CD14-positive monocyte (primary cell): ENCODE data around the gene SHE. TPM values are rescaled to one million over a fixed set of nuclear protein-coding genes. Genes with fewer than 3 reads are reported as not detected.
A peak's percentile ranks its signal among the peaks of the same experiment; 100 is the strongest.

Experiments
- DNase-seq, 3 donors: peaks; one replicate each; pipeline ENCODE4 v3.0.0-alpha.2; 2011 to 2022
- H2AFZ ChIP-seq: 2 replicates; pipeline ENCODE4 v1.6.0; 2012; ENCODE audit warnings: mild to moderate bottlenecking, low read depth, low read length, inconsistent platforms; ENCODE audit not compliant: insufficient read depth, poor library complexity, severe bottlenecking
- H3K27ac ChIP-seq, 2 donors: 1 replicate in 1 of 2; 2 replicates in 1 of 2; pipeline ENCODE4 v1.5.1; 2012 to 2013; ENCODE audit warnings: low read length in 2 of 2, control low read depth in 1 of 2, inconsistent platforms in 1 of 2, low read depth in 1 of 2, mild to moderate bottlenecking in 1 of 2
- H3K27me3 ChIP-seq, 2 donors: one replicate each; pipeline versions ENCODE4 v1.6.0 to v1.6.1; 2011 to 2013; ENCODE audit warnings: low read length in 2 of 2; ENCODE audit not compliant: control insufficient read depth in 2 of 2, insufficient read depth in 2 of 2
- H3K36me3 ChIP-seq, 2 donors: replicated peaks in 1 of 2; 1 replicate in 1 of 2; 2 replicates in 1 of 2; pipeline versions ENCODE4 v1.5.1 to v1.6.1; 2012 to 2013; ENCODE audit warnings: low read length in 2 of 2, control low read depth in 1 of 2, inconsistent platforms in 1 of 2, mild to moderate bottlenecking in 1 of 2; ENCODE audit not compliant: insufficient read depth in 2 of 2, control insufficient read depth in 1 of 2
- H3K4me1 ChIP-seq, 2 donors: 1 replicate in 1 of 2; 2 replicates in 1 of 2; pipeline versions ENCODE4 v1.5.1 to v1.6.1; 2012 to 2013; ENCODE audit warnings: low read length in 2 of 2, control low read depth in 1 of 2, inconsistent platforms in 1 of 2, mild to moderate bottlenecking in 1 of 2, moderate library complexity in 1 of 2; ENCODE audit not compliant: insufficient read depth in 2 of 2, control insufficient read depth in 1 of 2
- H3K4me2 ChIP-seq: replicated peaks from 2 replicates; pipeline ENCODE3; 2012; ENCODE audit warnings: low read length, moderate library complexity, mild to moderate bottlenecking; ENCODE audit not compliant: poor library complexity, severe bottlenecking; ENCODE audit errors: extremely low read depth
- H3K4me3 ChIP-seq, 3 experiments: fragments of 200-600 bp in 1 of 3; sonication (generic) in 1 of 3; replicated peaks in 1 of 3; 1 replicate in 2 of 3; 2 replicates in 1 of 3; pipeline ENCODE4 v1.5.1; 2011 to 2013; ENCODE audit warnings: low read length in 3 of 3, mild to moderate bottlenecking in 3 of 3, control low read depth in 2 of 3, low read depth in 2 of 3, inconsistent platforms in 1 of 3, moderate library complexity in 1 of 3
- H3K79me2 ChIP-seq: 2 replicates; pipeline ENCODE4 v1.6.0; 2012; ENCODE audit warnings: mild to moderate bottlenecking, control low read depth, inconsistent platforms, low read length, moderate library complexity; ENCODE audit not compliant: insufficient read depth
- H3K9ac ChIP-seq: 2 replicates; pipeline ENCODE4 v1.6.0; 2017; ENCODE audit warnings: low read length, mild to moderate bottlenecking; ENCODE audit not compliant: insufficient read depth, poor library complexity, severe bottlenecking
- H3K9me3 ChIP-seq, 2 donors: replicated peaks in 1 of 2; 1 replicate in 1 of 2; 2 replicates in 1 of 2; pipeline versions ENCODE4 v1.5.1 to v1.6.1; 2012 to 2013; ENCODE audit warnings: low read length in 2 of 2, control low read depth in 1 of 2; ENCODE audit not compliant: control insufficient read depth in 1 of 2, insufficient read depth in 1 of 2
- H4K20me1 ChIP-seq: 2 replicates; pipeline ENCODE4 v1.6.0; 2012; ENCODE audit warnings: mild to moderate bottlenecking, low read length, control low read depth, moderate library complexity; ENCODE audit not compliant: insufficient read depth
- H3K27ac Mint-ChIP-seq, 7 donors: one replicate each; pipeline ENCODE4 v1.8.0; 2020; ENCODE audit warnings: mild to moderate bottlenecking in 7 of 7, mixed read lengths in 7 of 7, moderate library complexity in 6 of 7, inconsistent platforms in 2 of 7
- H3K27me3 Mint-ChIP-seq, 3 donors: one replicate each; pipeline ENCODE4 v1.8.0; 2021 to 2022; ENCODE audit warnings: low read depth in 3 of 3, mild to moderate bottlenecking in 3 of 3, mixed read lengths in 3 of 3, moderate library complexity in 3 of 3, inconsistent platforms in 1 of 3
- H3K36me3 Mint-ChIP-seq, 2 donors: one replicate each; pipeline ENCODE4 v1.8.0; 2020; ENCODE audit warnings: mixed read lengths in 2 of 2, inconsistent platforms in 1 of 2, mild to moderate bottlenecking in 1 of 2
- H3K4me1 Mint-ChIP-seq: one replicate; pipeline ENCODE4 v1.8.0; 2020; ENCODE audit warnings: mild to moderate bottlenecking, mixed read lengths
- H3K4me3 Mint-ChIP-seq, 2 donors: one replicate each; pipeline ENCODE4 v1.8.0; 2020; ENCODE audit warnings: mild to moderate bottlenecking in 2 of 2, mixed read lengths in 2 of 2, moderate library complexity in 1 of 2
- H3K9me3 Mint-ChIP-seq, 7 donors: one replicate each; pipeline ENCODE4 v1.8.0; 2020 to 2022; ENCODE audit warnings: mixed read lengths in 7 of 7, mild to moderate bottlenecking in 6 of 7, moderate library complexity in 6 of 7, inconsistent platforms in 2 of 7
- WGBS: methylation state at CpG from one replicate; pipeline ENCODE4 v1.1.5; 2013; ENCODE audit warnings: missing lambda C conversion rate; ENCODE audit not compliant: insufficient coverage; 5-methylcytosine and 5-hydroxymethylcytosine counted together
- intact Hi-C, 2 donors: fragments of 100-400 bp; cut with micrococcal nuclease; formaldehyde crosslinking; loops; one replicate each; pipeline versions ENCODE4 v1.15.0 to v1.15.1; 2023
- polyA plus RNA-seq, 3 donors: library from polyadenylated mRNA; depleted of rRNA in 1 of 3; unstranded in 2 of 3; stranded (reverse) in 1 of 3; fragments of 300-500 nt in 2 of 3; fragments of >200 nt in 1 of 3; fragmentation: Illumina TruSeq in 2 of 3; gene quantifications; 1 replicate in 2 of 3; 2 replicates in 1 of 3; pipeline ENCODE4 v1.2.3, GENCODE V29; 2012 to 2021
- TF ChIP-seq, protein P1 (sequence below): fragments of 200-600 bp; IDR thresholded peaks from one replicate; pipeline ENCODE4 v1.8.0; 2022; ENCODE audit warnings: antibody characterized with exemption, mild to moderate bottlenecking

Gene SHE
- polyA plus RNA-seq, 3 donors = not detected

DNA sequence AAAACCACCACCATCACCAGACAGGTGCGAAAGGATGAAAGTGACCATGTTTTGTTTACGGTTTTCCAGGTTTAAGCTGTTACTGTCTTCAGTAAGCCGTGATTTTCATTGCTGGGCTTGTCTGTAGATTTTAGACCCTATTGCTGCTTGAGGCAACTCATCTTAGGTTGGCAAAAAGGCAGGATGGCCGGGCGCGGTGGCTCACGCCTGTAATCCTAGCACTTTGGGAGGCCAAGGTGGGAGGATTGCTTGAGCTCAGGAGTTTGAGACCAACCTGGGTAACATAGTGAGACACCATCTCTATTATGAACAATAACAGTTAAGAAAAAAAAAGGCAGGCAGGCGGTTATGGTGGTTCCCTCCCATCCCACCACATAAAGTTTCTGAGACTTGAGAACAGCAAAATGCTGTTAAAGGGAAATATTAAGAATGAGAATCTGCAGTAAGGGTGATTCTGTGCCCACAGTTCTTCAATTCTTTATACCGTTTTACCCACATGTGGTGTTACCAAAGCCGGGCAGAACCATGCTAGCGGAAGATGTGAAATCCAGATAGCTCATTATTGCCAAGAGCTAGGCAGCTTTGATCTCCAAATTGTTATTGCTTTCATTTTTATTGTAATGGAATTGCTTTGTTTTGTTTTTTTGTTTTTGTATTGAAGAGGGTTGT lies 34.6 kb downstream of the SHE start:
- Histone ChIP-seq H3K9me3 (no peaks in the 10 kb centered on the region), H3K79me2 (peaks cover 23% of the 10 kb centered on the region), H3K27ac (peak overlapping the region in 1 of 2 donors; percentile 76), H3K36me3 (peaks cover 25 to 49% of the 10 kb centered on the region in 2 donors), H3K9ac (no peak overlapping the region), H3K4me2 (no peak overlapping the region), H4K20me1 (peaks cover 65% of the 10 kb centered on the region), H3K4me1 (peaks cover 32 to 34% of the 10 kb centered on the region in 2 donors), H2AFZ (no peak overlapping the region), H3K4me3 (no peak overlapping the region), H3K27me3 (no peaks in the 10 kb centered on the region)
- TF ChIP-seq, protein P1, sequence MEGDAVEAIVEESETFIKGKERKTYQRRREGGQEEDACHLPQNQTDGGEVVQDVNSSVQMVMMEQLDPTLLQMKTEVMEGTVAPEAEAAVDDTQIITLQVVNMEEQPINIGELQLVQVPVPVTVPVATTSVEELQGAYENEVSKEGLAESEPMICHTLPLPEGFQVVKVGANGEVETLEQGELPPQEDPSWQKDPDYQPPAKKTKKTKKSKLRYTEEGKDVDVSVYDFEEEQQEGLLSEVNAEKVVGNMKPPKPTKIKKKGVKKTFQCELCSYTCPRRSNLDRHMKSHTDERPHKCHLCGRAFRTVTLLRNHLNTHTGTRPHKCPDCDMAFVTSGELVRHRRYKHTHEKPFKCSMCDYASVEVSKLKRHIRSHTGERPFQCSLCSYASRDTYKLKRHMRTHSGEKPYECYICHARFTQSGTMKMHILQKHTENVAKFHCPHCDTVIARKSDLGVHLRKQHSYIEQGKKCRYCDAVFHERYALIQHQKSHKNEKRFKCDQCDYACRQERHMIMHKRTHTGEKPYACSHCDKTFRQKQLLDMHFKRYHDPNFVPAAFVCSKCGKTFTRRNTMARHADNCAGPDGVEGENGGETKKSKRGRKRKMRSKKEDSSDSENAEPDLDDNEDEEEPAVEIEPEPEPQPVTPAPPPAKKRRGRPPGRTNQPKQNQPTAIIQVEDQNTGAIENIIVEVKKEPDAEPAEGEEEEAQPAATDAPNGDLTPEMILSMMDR = no peak
- Mint-ChIP-seq H3K36me3 (peaks cover 48 to 62% of the 10 kb centered on the region in 2 donors), H3K4me3 (no peak overlapping the region), H3K4me1 (peaks cover 42% of the 10 kb centered on the region), H3K9me3 (no peaks in the 10 kb centered on the region), H3K27me3 (no peaks in the 10 kb centered on the region), H3K27ac (peak overlapping the region in 3 of 7 donors; percentile 7 to 84 (median 53))
- intact Hi-C loops = loop anchor here in 1 of 2 donors (2.0 kb wide), 1 partner anchor 15 kb away; no protein-coding TSS in a partner anchor
- DNase-seq = no peak
- WGBS = 100% methylated on average over 1 of the region's 11 CpGs

GRCh38 chr1:154466921-154467417 lies 35.2 kb downstream of the SHE start:
- H3K9ac ChIP-seq = no peak overlapping the region
- no peaks in the 10 kb centered on the region for H3K27me3 ChIP-seq
- intact Hi-C loops = loop anchor here in 1 of 2 donors (2.0 kb wide), 1 partner anchor 14 kb away; no protein-coding TSS in a partner anchor
- Mint-ChIP-seq H3K4me1 (peaks cover 44% of the 10 kb centered on the region), H3K36me3 (peaks cover 51 to 65% of the 10 kb centered on the region in 2 donors), H3K4me3 (no peak overlapping the region), H3K27me3 (no peaks in the 10 kb centered on the region), H3K9me3 (no peaks in the 10 kb centered on the region), H3K27ac (peak overlapping the region in 6 of 7 donors; percentile 68 to 91 (median 86))
- peaks cover 33 to 39% of the 10 kb centered on the region in 2 donors for H3K4me1 ChIP-seq
- no peak overlapping the region for H3K4me3 ChIP-seq
- no peak overlapping the region for H2AFZ ChIP-seq
- DNase-seq = peak in 1 of 3 donors; percentile 37
- peaks cover 27 to 54% of the 10 kb centered on the region in 2 donors for H3K36me3 ChIP-seq
- TF ChIP-seq, protein P1 = no peak
- H3K4me2 ChIP-seq = no peak overlapping the region
- H3K9me3 ChIP-seq = no peaks in the 10 kb centered on the region
- 20% methylated on average over 1 of the region's 8 CpGs for WGBS
- peaks cover 27% of the 10 kb centered on the region for H3K79me2 ChIP-seq
- peak overlapping the region; percentile 51 to 76 for H3K27ac ChIP-seq
- peaks cover 71% of the 10 kb centered on the region for H4K20me1 ChIP-seq
